Activated CD4-positive, alpha-beta T cell treated with anti-CD3 and anti-CD28 coated beads for 36 hours (primary cell): Measurements from ENCODE around the gene ENOPH1. TPM values are rescaled to one million over a fixed set of nuclear protein-coding genes. Genes with fewer than 3 reads are reported as not detected.

Experiments
- ATAC-seq: fragments of 200-7000 bp; cut with Tn5 transposase; one replicate; pipeline ENCODE4 v1.10.0; 2021; ENCODE audit warnings: mild to moderate bottlenecking, moderate library complexity
- CTCF ChIA-PET: fragments of 350-600 bp; sonication (Branson Sonifier 250); formaldehyde crosslinking; loops from one replicate; lab custom pipeline; 2021; ENCODE audit warnings: antibody characterized with exemption; lab: Charles Lee
- POLR2A ChIA-PET: fragments of 350-600 bp; sonication (Branson Sonifier 250); formaldehyde crosslinking; loops from one replicate; lab custom pipeline; 2021; ENCODE audit warnings: antibody characterized with exemption, inconsistent platforms; lab: Charles Lee
- DNase-seq: peaks from one replicate; pipeline ENCODE4 v3.0.0-alpha.2; 2020
- H3K27ac Mint-ChIP-seq: one replicate; pipeline ENCODE4 v1.8.0; 2021; ENCODE audit warnings: mixed read lengths
- H3K27me3 Mint-ChIP-seq: one replicate; pipeline ENCODE4 v1.8.0; 2021; ENCODE audit warnings: mixed read lengths
- H3K36me3 Mint-ChIP-seq: one replicate; pipeline ENCODE4 v1.8.0; 2021; ENCODE audit warnings: low read depth, mixed read lengths
- H3K4me1 Mint-ChIP-seq: one replicate; pipeline ENCODE4 v1.8.0; 2021; ENCODE audit warnings: mixed read lengths
- H3K4me3 Mint-ChIP-seq: one replicate; pipeline ENCODE4 v1.8.0; 2021; ENCODE audit warnings: mild to moderate bottlenecking, moderate library complexity, mixed read lengths
- H3K9me3 Mint-ChIP-seq: one replicate; pipeline ENCODE4 v1.8.0; 2021; ENCODE audit warnings: low read depth, mixed read lengths
- intact Hi-C, 2 experiments: fragments of 100-400 bp; cut with DNase I in 1 of 2; cut with micrococcal nuclease in 1 of 2; formaldehyde crosslinking; loops; one replicate each; pipeline versions ENCODE4 v1.14.2 to v1.15.1; 2022 to 2024; cut with DNase I, micrococcal nuclease
- total RNA-seq, 2 experiments: library from RNA; stranded (reverse); gene quantifications; one replicate each; pipeline ENCODE4 v1.2.3, GENCODE V29; 2021

Gene ENOPH1
- total RNA-seq, 2 experiments from 2014 or later: 60.1 to 81.8 TPM

GRCh38 chr4:82484996-82485783, 54.8 kb downstream of the ENOPH1 start:
- no peak for ATAC-seq
- H3K4me1 Mint-ChIP-seq: no peaks in the 10 kb centered on the region
- no peaks in the 10 kb centered on the region for H3K27me3 Mint-ChIP-seq
- no peak for DNase-seq
- no peak overlapping the region for H3K27ac Mint-ChIP-seq
- no peaks in the 10 kb centered on the region for H3K9me3 Mint-ChIP-seq
- H3K36me3 Mint-ChIP-seq: peaks cover 5% of the 10 kb centered on the region
- H3K4me3 Mint-ChIP-seq: no peak overlapping the region
- ChIA-PET CTCF (interaction anchor here (0.7 to 1.3 kb wide), 2 partner anchors 24 to 254 kb away, joined by 3 to 5 read pairs; no protein-coding TSS in a partner anchor), POLR2A (interaction anchor here (0.6 kb wide), 1 partner anchor 20 kb away, joined by 4 read pairs; no protein-coding TSS in a partner anchor)
- intact Hi-C loops: no loop called here

- Mint-ChIP-seq H3K27me3 (no peaks in the 10 kb centered on the region), H3K4me3 (no peak overlapping the region), H3K9me3 (no peaks in the 10 kb centered on the region), H3K27ac (no peak overlapping the region), H3K36me3 (peaks cover 3% of the 10 kb centered on the region), H3K4me1 (no peaks in the 10 kb centered on the region)
- intact Hi-C loops: no loop called here
- ChIA-PET CTCF (interaction anchor here (0.5 to 1.2 kb wide), 2 partner anchors 74 to 250 kb away, joined by 3 read pairs; no protein-coding TSS in a partner anchor), POLR2A (no interaction called here)
- DNase-seq (no peak), ATAC-seq (no peak)
These were observed 58.7 kb downstream of the ENOPH1 start for GRCh38 chr4:82489076-82489475.

- no peak overlapping the region for H3K27ac Mint-ChIP-seq
- ChIA-PET CTCF (interaction anchor here (0.9 kb wide), 1 partner anchor 20 kb away, joined by 5 read pairs; no protein-coding TSS in a partner anchor), POLR2A (no interaction called here)
- peaks cover 3% of the 10 kb centered on the region for H3K36me3 Mint-ChIP-seq
- H3K27me3 Mint-ChIP-seq: no peaks in the 10 kb centered on the region
- no peaks in the 10 kb centered on the region for H3K9me3 Mint-ChIP-seq
- ATAC-seq (no peak), DNase-seq (no peak)
- intact Hi-C loops: no loop called here
- no peaks in the 10 kb centered on the region for H3K4me1 Mint-ChIP-seq
- H3K4me3 Mint-ChIP-seq: no peak overlapping the region
These were observed 59.6 kb downstream of the ENOPH1 start for GRCh38 chr4:82489987-82490386.

- H3K27me3 Mint-ChIP-seq: no peaks in the 10 kb centered on the region
- no peaks in the 10 kb centered on the region for H3K4me1 Mint-ChIP-seq
- no peaks in the 10 kb centered on the region for H3K9me3 Mint-ChIP-seq
- intact Hi-C loops: no loop called here
- H3K4me3 Mint-ChIP-seq: no peak overlapping the region
- ChIA-PET POLR2A (no interaction called here), CTCF (no interaction called here)
- H3K27ac Mint-ChIP-seq: no peak overlapping the region
- ATAC-seq (no peak), DNase-seq (no peak)
- peaks cover 3% of the 10 kb centered on the region for H3K36me3 Mint-ChIP-seq
These were observed 61.0 kb downstream of the ENOPH1 start for GRCh38 chr4:82491251-82491960.

GRCh38 chr4:82493721-82494425, 63.5 kb downstream of the ENOPH1 start:
- H3K9me3 Mint-ChIP-seq: no peaks in the 10 kb centered on the region
- ChIA-PET CTCF (no interaction called here), POLR2A (no interaction called here)
- H3K4me1 Mint-ChIP-seq: no peaks in the 10 kb centered on the region
- H3K36me3 Mint-ChIP-seq: peaks cover 3% of the 10 kb centered on the region
- H3K27ac Mint-ChIP-seq: no peak overlapping the region
- no peak overlapping the region for H3K4me3 Mint-ChIP-seq
- intact Hi-C loops: no loop called here
- no peaks in the 10 kb centered on the region for H3K27me3 Mint-ChIP-seq
- DNase-seq (no peak), ATAC-seq (no peak)

- Mint-ChIP-seq H3K4me3 (no peak overlapping the region), H3K4me1 (no peaks in the 10 kb centered on the region), H3K9me3 (no peaks in the 10 kb centered on the region), H3K27ac (no peak overlapping the region), H3K27me3 (no peaks in the 10 kb centered on the region), H3K36me3 (no peaks in the 10 kb centered on the region)
- ChIA-PET POLR2A (no interaction called here), CTCF (interaction anchor here (0.6 kb wide), 1 partner anchor 136 kb away, joined by 3 read pairs; no protein-coding TSS in a partner anchor)
- intact Hi-C loops: no loop called here
- ATAC-seq (no peak), DNase-seq (no peak)
These were observed 65.3 kb downstream of the ENOPH1 start for GRCh38 chr4:82495666-82496065.

GRCh38 chr4:82496349-82496748, 66.0 kb downstream of the ENOPH1 start:
- POLR2A ChIA-PET: no interaction called here
- no peak for DNase-seq
- intact Hi-C loops: no loop called here

GRCh38 chr4:82499738-82500434, 69.5 kb downstream of the ENOPH1 start:
- Mint-ChIP-seq H3K27me3 (no peaks in the 10 kb centered on the region), H3K9me3 (no peaks in the 10 kb centered on the region), H3K4me1 (no peaks in the 10 kb centered on the region), H3K4me3 (no peak overlapping the region), H3K27ac (no peak overlapping the region), H3K36me3 (no peaks in the 10 kb centered on the region)
- DNase-seq (no peak), ATAC-seq (no peak)
- ChIA-PET POLR2A (interaction anchor here (0.6 kb wide), 1 partner anchor 13 kb away, joined by 3 read pairs; no protein-coding TSS in a partner anchor), CTCF (no interaction called here)
- intact Hi-C loops: no loop called here

More at GRCh38 chr4:82496349-82496748, 66.0 kb downstream of the ENOPH1 start:
- Mint-ChIP-seq H3K27me3 (no peaks in the 10 kb centered on the region), H3K4me1 (no peaks in the 10 kb centered on the region), H3K9me3 (no peaks in the 10 kb centered on the region), H3K4me3 (no peak overlapping the region), H3K36me3 (no peaks in the 10 kb centered on the region), H3K27ac (no peak overlapping the region)
- no peak for ATAC-seq
- CTCF ChIA-PET: no interaction called here

GRCh38 chr4:82500435-82501153, 70.2 kb downstream of the ENOPH1 start:
- Mint-ChIP-seq H3K4me3 (no peak overlapping the region), H3K27me3 (no peaks in the 10 kb centered on the region), H3K36me3 (no peaks in the 10 kb centered on the region), H3K9me3 (no peaks in the 10 kb centered on the region), H3K4me1 (no peaks in the 10 kb centered on the region), H3K27ac (no peak overlapping the region)
- CTCF ChIA-PET: no interaction called here
- ATAC-seq (no peak), DNase-seq (no peak)
- intact Hi-C loops: no loop called here
- POLR2A ChIA-PET: interaction anchor here (0.6 kb wide), 1 partner anchor 12 kb away, joined by 3 read pairs; no protein-coding TSS in a partner anchor

- no peak for DNase-seq
- no peak overlapping the region for H3K27ac Mint-ChIP-seq
- H3K9me3 Mint-ChIP-seq: no peaks in the 10 kb centered on the region
- H3K36me3 Mint-ChIP-seq: no peaks in the 10 kb centered on the region
- no peak overlapping the region for H3K4me3 Mint-ChIP-seq
- ChIA-PET CTCF (interaction anchor here (0.6 kb wide), 1 partner anchor 283 kb away, joined by 3 read pairs; no protein-coding TSS in a partner anchor), POLR2A (no interaction called here)
- no peaks in the 10 kb centered on the region for H3K4me1 Mint-ChIP-seq
- H3K27me3 Mint-ChIP-seq: no peaks in the 10 kb centered on the region
- no peak for ATAC-seq
- intact Hi-C loops: no loop called here
These were observed 70.7 kb downstream of the ENOPH1 start for GRCh38 chr4:82501154-82501442.
